DMS 273 (cell line): ENCODE results near the gene FAM98B.
A peak's percentile ranks its signal among the peaks of the same experiment; 100 is the strongest.
"Not testable (repeated sequence)": the region's sequence is repeated elsewhere in the genome, so short reads cannot be mapped to it uniquely, and the experiment has no call there.

Experiments used
- DNase-seq: peaks from one replicate; lab custom pipeline; 2025; ENCODE audit not compliant: unreplicated experiment; lab: John Stamatoyannopoulos, UW

Gene FAM98B

GRCh38 chr15:38453971-38454695, at the start of gene FAM98B:
Gene FAM98B (plus strand): TSS chr15:38454127. CDS start chr15:38454162, 35 bp downstream.
- DNase-seq = peak; percentile 91

GRCh38 chr15:38406436-38406835, 47.5 kb upstream of the FAM98B start:
- no peak for DNase-seq

DNA sequence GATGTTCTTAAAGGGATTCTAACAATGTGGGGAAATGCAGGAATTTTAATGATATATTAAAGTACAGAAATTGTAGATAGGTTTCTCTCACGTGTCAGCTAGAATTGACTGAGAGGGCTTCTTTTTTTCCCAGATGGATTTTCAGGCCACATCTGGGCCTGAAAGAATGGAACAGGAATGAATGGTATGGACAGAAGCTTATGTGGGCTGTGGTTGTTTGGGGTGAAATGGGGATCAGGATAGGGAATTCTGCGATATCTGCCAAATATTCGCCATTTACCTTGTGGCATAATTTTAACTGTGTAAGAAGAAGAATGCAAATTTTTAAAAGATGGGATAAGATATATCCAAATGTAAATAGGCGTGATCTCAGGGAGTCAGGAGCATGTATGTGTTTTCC, 45.4 kb upstream of the FAM98B start:
- no peak for DNase-seq

GRCh38 chr15:38411902-38412301, 42.0 kb upstream of the FAM98B start:
- no peak for DNase-seq

- DNase-seq = no peak
Observed at GRCh38 chr15:38412466-38412865, 41.5 kb upstream of the FAM98B start.

- peak; percentile 63 for DNase-seq
Observed at GRCh38 chr15:38414357-38414756, 39.6 kb upstream of the FAM98B start.

DNA sequence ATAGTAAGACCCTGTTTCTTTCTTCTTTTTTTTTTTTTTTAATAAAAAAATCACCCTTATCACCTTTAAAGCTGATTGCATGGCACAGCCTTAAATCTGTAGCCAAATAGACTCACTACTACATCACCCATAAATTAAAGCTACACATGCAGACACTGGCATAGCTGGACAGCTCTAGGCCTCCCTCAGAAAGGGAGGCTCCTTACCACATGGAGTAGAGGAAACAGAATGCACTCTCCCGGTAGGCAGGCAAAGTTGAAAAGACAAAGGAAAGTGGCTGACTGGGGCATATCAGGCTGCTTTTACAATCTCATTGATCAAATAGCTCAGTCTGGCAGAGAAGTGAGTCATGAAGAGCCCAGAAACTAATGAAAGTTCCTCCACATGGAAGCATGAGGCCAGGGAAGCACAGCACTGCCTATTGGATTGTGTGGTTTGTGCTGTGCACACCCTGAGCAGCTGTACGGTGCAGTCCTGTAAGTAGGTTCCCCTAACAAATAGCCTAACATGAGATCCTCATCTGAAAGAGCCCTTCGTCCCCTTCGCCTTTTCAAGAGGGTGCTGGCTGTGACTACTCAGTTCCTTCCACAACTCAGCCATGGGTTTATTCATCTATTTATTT, 32.7 kb upstream of the FAM98B start:
- DNase-seq = no peak

- no peak for DNase-seq
Observed at GRCh38 chr15:38424101-38424552, 29.8 kb upstream of the FAM98B start.

DNA sequence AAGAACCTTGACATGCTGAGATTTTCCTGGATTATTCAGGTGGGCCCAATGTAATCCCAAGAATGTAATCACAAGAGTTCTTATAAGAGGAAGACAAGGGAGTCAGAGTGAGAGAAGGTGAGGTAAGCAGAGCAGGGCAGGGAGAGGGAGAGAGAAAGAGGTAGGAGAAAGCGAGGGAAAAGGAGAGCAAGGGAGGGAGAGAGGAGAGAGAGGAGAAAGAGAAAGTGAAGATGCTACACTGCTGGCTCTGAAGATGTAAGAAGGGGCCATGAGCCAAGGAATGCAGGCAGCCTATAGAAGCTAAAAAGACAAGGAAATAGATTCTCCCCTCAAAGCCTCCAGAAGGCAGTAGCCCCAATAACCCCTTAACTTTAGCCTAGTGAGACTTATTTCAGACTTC, 28.7 kb upstream of the FAM98B start:
- no peak for DNase-seq

- DNase-seq = no peak
Observed at GRCh38 chr15:38427380-38427779, 26.5 kb upstream of the FAM98B start.

GRCh38 chr15:38430106-38430760, 23.7 kb upstream of the FAM98B start:
- no peak for DNase-seq

- DNase-seq = no peak
Observed at GRCh38 chr15:38436993-38437392, 16.9 kb upstream of the FAM98B start.

DNA sequence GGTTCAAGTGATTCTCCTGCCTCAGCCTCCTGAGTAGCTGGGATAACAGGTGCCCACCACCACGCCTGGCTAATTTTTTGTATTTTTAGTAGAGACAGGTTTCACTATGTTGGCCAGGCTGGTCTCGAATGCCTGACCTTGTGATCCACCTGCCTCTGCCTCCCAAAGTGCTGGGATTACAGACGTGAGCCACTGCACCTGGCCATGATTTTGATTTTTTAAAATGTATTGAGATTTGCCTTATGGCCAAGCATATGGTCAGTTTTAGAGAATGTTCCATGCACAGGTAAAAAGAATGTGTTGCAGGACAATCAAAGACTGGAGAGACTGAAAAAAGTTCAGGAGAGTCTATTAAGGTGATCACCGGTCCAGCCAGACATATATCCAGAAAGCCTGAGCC, 16.3 kb upstream of the FAM98B start:
- DNase-seq = not testable (repeated sequence)

- no peak for DNase-seq
Observed at GRCh38 chr15:38438031-38438986, 15.6 kb upstream of the FAM98B start.

GRCh38 chr15:38440353-38441129, 13.4 kb upstream of the FAM98B start:
- DNase-seq = peak; percentile 61

DNA sequence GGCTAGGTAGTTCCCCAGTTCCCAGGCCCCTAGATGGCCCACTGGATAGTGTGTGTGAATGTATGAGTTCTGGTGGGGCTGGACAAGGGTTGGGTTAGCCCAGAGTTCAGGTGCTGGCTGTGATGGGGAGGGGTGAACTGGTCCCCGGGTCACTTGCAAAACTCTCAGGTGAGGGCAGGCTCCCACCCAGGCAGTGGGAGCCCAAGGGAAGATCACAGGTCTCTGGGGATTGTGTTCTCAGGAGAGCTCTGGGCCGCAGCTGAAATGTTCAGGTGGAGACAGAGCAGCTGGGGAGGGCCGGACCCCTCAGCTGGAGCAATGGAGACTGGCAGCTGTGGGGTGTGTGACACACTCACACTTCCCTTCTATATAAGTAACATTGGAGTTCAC, 12.8 kb upstream of the FAM98B start:
- DNase-seq = no peak

DNA sequence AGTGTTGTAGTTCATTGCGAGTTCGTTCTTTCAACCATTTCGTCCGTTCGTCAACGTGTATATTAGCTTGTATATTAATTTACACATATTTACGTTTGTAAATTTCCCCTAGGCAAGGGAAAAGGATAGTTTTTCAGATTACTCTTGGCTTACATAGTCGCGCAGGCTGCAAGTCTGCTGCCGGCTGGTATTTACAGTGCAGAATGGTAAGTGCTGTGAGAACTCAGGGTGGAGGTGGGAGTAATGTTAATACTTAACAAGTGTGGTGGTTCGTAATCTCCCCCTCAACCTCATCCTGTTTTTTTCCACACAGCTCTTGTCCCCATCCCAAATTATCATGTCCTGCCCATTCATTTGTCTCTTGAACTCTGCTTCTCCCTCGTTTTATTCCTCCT, 766 bp downstream of the FAM98B start:
- DNase-seq = peak; percentile 50

DNA sequence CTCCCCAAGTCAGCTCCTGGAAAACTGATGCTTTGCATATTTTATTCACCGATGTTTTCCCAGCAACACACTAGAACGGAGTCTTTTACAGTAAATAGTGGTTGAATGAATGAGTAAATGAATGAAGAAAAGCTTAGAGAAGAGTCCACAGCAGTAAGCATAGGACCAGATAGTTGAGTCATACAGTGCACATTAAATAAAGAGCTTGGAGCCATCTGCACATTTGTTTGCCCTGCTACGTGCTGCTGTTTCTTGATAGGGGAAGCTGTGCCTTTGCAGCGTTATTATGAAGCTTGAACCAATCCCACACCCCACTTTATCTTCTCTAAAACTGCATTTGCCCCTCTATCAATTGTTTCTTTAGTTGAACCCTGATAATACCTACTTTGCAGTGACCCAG, 1.2 kb downstream of the FAM98B start:
- peak; percentile 3 for DNase-seq

GRCh38 chr15:38458646-38459045, 4.7 kb downstream of the FAM98B start:
- DNase-seq = no peak

DNA sequence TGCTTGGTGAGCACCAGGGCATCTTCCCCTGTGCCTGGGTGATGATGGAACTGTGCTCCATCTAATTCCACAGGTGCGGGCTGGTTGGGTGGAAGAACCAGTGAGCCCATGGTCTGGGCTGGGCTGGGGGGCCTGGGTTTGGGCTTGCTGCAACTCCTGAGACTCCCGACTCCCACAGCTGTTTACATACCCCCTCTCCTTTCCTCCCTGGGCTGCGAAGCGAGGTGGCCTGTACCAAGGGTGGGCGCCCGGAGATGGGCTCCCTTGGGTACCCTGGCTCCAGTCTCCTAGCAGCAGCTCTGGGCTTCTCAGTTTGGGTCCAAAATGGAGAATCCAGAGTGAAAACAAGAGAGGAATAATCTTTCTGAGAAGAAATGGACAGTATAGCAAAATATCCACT, 5.6 kb downstream of the FAM98B start:
- DNase-seq = no peak
